ENCODE data around the gene NSDHL. TPM values are rescaled to one million over a fixed set of nuclear protein-coding genes. Genes with fewer than 3 reads are reported as not detected.

The NSDHL gene
- total RNA-seq, 1 donor from 2014 or later = 34.2 TPM

DNA sequence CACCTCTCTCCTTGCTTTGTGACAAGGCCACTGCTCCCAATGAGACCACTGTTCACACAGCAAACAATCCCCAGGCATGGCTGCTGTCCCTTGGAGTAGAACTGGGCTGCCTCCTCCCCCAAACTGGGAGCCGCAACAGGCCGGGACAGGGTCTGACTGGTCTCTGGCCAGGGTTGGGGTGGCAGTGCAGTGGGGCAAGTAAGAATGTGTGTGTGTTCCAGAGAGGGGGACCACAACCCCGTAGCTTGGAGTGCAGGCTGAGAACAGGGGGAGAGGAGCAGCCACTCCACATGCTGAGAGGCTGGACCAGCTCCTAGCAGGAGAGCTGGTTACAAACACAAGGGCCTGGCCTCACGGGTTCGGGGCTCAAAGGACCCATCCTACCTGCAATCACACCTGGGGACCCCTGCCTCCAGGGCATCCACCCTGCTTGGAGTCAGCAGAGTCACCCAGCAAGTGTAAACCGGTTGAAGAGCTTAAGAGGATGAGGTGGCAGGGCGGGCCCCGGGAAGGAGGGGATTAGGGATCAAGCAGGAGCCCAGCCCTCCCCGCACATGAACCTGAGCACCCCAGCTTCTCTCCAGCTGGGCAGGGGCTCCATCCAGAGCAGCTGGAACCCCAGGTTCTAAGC, 63.2 kb downstream of the NSDHL start:
- Histone ChIP-seq H3K27me3 (ENCODE audit: insufficient read depth, low read length) (no peaks in the 10 kb centered on the region), H3K4me2 (ENCODE audit: low read length) (no peak overlapping the region), H3K27ac (ENCODE audit: low read depth, low read length) (no peak overlapping the region), H3K36me3 (ENCODE audit: insufficient read depth, low read length) (no peaks in the 10 kb centered on the region), H3K4me3 (ENCODE audit: insufficient read depth, low read depth, low read length) (no peak overlapping the region), H3K9ac (ENCODE audit: low read length) (no peak overlapping the region), H2AFZ (ENCODE audit: low read depth, low read length) (no peak overlapping the region), H3K4me1 (ENCODE audit: insufficient read depth, low read length) (peaks cover 9% of the 10 kb centered on the region), H3K9me3 (ENCODE audit: insufficient read depth, low read depth, low read length) (no peaks in the 10 kb centered on the region), H3K79me2 (ENCODE audit: insufficient read depth, low read length) (no peaks in the 10 kb centered on the region), H4K20me1 (ENCODE audit: insufficient read depth, low read length) (no peaks in the 10 kb centered on the region)
- Mint-ChIP-seq H3K36me3 (ENCODE audit: low read depth, unreplicated experiment) (no peaks in the 10 kb centered on the region), H3K4me3 (ENCODE audit: unreplicated experiment) (no peak overlapping the region), H3K27ac (ENCODE audit: unreplicated experiment) (no peak overlapping the region), H3K4me1 (ENCODE audit: low read depth, unreplicated experiment) (peaks cover 8% of the 10 kb centered on the region), H3K27me3 (ENCODE audit: low read depth, unreplicated experiment) (peaks cover 15% of the 10 kb centered on the region), H3K9me3 (ENCODE audit: unreplicated experiment) (no peaks in the 10 kb centered on the region)
- TF ChIP-seq, protein P1, sequence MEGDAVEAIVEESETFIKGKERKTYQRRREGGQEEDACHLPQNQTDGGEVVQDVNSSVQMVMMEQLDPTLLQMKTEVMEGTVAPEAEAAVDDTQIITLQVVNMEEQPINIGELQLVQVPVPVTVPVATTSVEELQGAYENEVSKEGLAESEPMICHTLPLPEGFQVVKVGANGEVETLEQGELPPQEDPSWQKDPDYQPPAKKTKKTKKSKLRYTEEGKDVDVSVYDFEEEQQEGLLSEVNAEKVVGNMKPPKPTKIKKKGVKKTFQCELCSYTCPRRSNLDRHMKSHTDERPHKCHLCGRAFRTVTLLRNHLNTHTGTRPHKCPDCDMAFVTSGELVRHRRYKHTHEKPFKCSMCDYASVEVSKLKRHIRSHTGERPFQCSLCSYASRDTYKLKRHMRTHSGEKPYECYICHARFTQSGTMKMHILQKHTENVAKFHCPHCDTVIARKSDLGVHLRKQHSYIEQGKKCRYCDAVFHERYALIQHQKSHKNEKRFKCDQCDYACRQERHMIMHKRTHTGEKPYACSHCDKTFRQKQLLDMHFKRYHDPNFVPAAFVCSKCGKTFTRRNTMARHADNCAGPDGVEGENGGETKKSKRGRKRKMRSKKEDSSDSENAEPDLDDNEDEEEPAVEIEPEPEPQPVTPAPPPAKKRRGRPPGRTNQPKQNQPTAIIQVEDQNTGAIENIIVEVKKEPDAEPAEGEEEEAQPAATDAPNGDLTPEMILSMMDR (IDR thresholded peaks at IDR 0.05; ENCODE audit: insufficient read depth, low read depth, low read length) = no peak
- TF ChIP-seq EZH2 (IDR thresholded peaks at IDR 0.05; ENCODE audit: insufficient read depth, low read length) = no peak
- no peak for DNase-seq (ENCODE audit: low read depth)
- FAIRE-seq = no peak

DNA sequence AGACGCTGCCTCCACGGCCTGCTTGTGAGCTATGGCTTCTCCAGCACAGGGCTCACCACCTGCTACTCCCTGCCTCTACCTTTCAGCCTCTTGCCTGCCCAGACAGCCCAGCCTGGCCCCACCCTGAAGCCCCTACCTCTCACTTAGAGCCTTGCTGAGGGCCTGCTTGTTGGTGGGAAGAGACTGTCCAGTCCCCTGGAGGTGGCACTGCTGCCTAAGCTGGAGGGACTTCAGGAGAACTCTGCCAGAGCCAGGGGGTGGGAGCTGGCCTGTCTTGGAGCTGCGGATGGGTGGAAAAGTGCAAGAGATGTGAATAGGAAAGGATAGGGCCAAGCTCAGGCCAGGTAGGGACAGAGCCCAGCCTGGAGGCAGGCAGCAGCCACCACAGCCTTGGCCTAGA, 64.3 kb downstream of the NSDHL start:
- H4K20me1 ChIP-seq (ENCODE audit: insufficient read depth, low read length) = no peaks in the 10 kb centered on the region
- no peak overlapping the region for H3K9ac ChIP-seq (ENCODE audit: low read length)
- no peak for FAIRE-seq
- H3K4me2 ChIP-seq (ENCODE audit: low read length) = no peak overlapping the region
- peaks cover 8% of the 10 kb centered on the region for H3K4me1 Mint-ChIP-seq (ENCODE audit: low read depth, unreplicated experiment)
- H3K27ac Mint-ChIP-seq (ENCODE audit: unreplicated experiment) = no peak overlapping the region
- H3K27ac ChIP-seq (ENCODE audit: low read depth, low read length) = no peak overlapping the region
- no peaks in the 10 kb centered on the region for H3K36me3 Mint-ChIP-seq (ENCODE audit: low read depth, unreplicated experiment)
- TF ChIP-seq EZH2 (IDR thresholded peaks at IDR 0.05; ENCODE audit: insufficient read depth, low read length) = no peak
- TF ChIP-seq, protein P1 (IDR thresholded peaks at IDR 0.05; ENCODE audit: insufficient read depth, low read depth, low read length) = no peak
- H3K36me3 ChIP-seq (ENCODE audit: insufficient read depth, low read length) = no peaks in the 10 kb centered on the region
- H3K4me1 ChIP-seq (ENCODE audit: insufficient read depth, low read length) = peaks cover 9% of the 10 kb centered on the region
- no peak overlapping the region for H3K4me3 Mint-ChIP-seq (ENCODE audit: unreplicated experiment)
- H3K27me3 ChIP-seq (ENCODE audit: insufficient read depth, low read length) = no peaks in the 10 kb centered on the region
- DNase-seq (ENCODE audit: low read depth) = no peak
- no peaks in the 10 kb centered on the region for H3K9me3 ChIP-seq (ENCODE audit: insufficient read depth, low read depth, low read length)
- H3K27me3 Mint-ChIP-seq (ENCODE audit: low read depth, unreplicated experiment) = peaks cover 11% of the 10 kb centered on the region
- no peak overlapping the region for H2AFZ ChIP-seq (ENCODE audit: low read depth, low read length)
- H3K4me3 ChIP-seq (ENCODE audit: insufficient read depth, low read depth, low read length) = no peak overlapping the region
- no peaks in the 10 kb centered on the region for H3K79me2 ChIP-seq (ENCODE audit: insufficient read depth, low read length)
- no peaks in the 10 kb centered on the region for H3K9me3 Mint-ChIP-seq (ENCODE audit: unreplicated experiment)

DNA sequence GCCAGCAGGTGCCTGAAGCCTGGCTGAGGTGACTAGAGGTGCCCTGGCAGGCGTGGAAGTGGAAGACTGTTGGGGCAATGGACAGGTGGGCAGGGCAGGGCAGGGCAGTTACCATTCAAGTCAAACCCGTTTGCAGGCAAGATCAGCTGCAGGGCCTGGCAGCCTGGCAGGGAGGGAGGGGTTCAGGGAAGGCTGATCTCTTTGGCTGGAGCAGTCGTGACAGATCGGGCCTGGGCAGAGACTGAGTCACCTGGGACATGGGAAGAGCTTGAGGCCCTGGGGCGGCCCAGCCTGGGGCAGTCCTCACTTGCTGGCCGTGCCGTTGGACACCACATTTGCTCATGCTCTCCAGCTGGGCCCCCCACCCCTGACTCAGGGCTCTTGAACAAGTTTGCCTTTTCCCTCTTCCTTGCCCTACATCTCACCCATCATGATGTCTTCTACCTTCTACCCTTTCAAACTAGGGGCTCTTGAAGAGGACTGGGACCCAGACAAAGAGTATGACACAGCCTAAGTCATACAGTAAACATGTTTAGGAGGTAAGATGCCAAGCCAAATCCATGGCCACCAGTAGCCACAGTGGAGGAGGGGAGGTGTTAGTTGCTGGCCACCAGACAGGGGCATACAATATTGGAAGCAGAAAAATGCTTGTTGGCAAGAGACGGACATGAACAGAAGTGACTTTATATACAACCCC, 65.0 kb downstream of the NSDHL start:
- no peaks in the 10 kb centered on the region for H3K9me3 ChIP-seq (ENCODE audit: insufficient read depth, low read depth, low read length)
- no peak overlapping the region for H3K27ac Mint-ChIP-seq (ENCODE audit: unreplicated experiment)
- FAIRE-seq = peak; percentile 20

More for the DNA sequence above, 65.0 kb downstream of the NSDHL start:
- no peaks in the 10 kb centered on the region for H4K20me1 ChIP-seq (ENCODE audit: insufficient read depth, low read length)
- peaks cover 11% of the 10 kb centered on the region for H3K4me1 ChIP-seq (ENCODE audit: insufficient read depth, low read length)
- no peaks in the 10 kb centered on the region for H3K36me3 ChIP-seq (ENCODE audit: insufficient read depth, low read length)
- Mint-ChIP-seq H3K36me3 (ENCODE audit: low read depth, unreplicated experiment) (no peaks in the 10 kb centered on the region), H3K4me3 (ENCODE audit: unreplicated experiment) (no peak overlapping the region), H3K9me3 (ENCODE audit: unreplicated experiment) (no peaks in the 10 kb centered on the region), H3K27me3 (ENCODE audit: low read depth, unreplicated experiment) (peaks cover 5% of the 10 kb centered on the region), H3K4me1 (ENCODE audit: low read depth, unreplicated experiment) (peaks cover 8% of the 10 kb centered on the region)
- no peaks in the 10 kb centered on the region for H3K79me2 ChIP-seq (ENCODE audit: insufficient read depth, low read length)
- no peak for DNase-seq (ENCODE audit: low read depth)
- no peak overlapping the region for H2AFZ ChIP-seq (ENCODE audit: low read depth, low read length)
- no peak overlapping the region for H3K9ac ChIP-seq (ENCODE audit: low read length)
- H3K27me3 ChIP-seq (ENCODE audit: insufficient read depth, low read length) = no peaks in the 10 kb centered on the region
- H3K4me3 ChIP-seq (ENCODE audit: insufficient read depth, low read depth, low read length) = no peak overlapping the region
- no peak overlapping the region for H3K27ac ChIP-seq (ENCODE audit: low read depth, low read length)
- H3K4me2 ChIP-seq (ENCODE audit: low read length) = peak overlapping the region; percentile 79
- TF ChIP-seq, protein P1 (IDR thresholded peaks at IDR 0.05; ENCODE audit: insufficient read depth, low read depth, low read length) = no peak

Data from astrocyte (in vitro differentiated cells and primary cell).